BE2C (cell line): ENCODE measurements around the gene NRXN3.

ENCODE experiments used
- DNase-seq: peaks from one replicate; pipeline ENCODE4 v3.0.0-alpha.2; 2020
- H3K27me3 ChIP-seq: fragments of 250-450 bp; sonication (Bioruptor Pico); 2 replicates; pipeline ENCODE4 v1.5.1; 2020; ENCODE audit warnings: mild to moderate bottlenecking
- H3K36me3 ChIP-seq: fragments of 250-450 bp; sonication (Bioruptor Pico); 2 replicates; pipeline ENCODE4 v1.5.1; 2020; ENCODE audit warnings: mild to moderate bottlenecking
- H3K4me1 ChIP-seq: fragments of 250-450 bp; sonication (Bioruptor Pico); 2 replicates; pipeline ENCODE4 v1.5.1; 2020
- H3K4me3 ChIP-seq: 2 replicates; pipeline ENCODE4 v1.5.1; 2011; ENCODE audit warnings: low read depth, low read length
- H3K9me3 ChIP-seq: fragments of 250-450 bp; sonication (Bioruptor Pico); 2 replicates; pipeline ENCODE4 v1.5.1; 2020
- CTCF ChIP-seq: IDR thresholded peaks from 2 replicates; pipeline ENCODE4 v1.5.1; 2012; ENCODE audit warnings: mild to moderate bottlenecking, low read depth, low read length

NRXN3 gene

GRCh38 chr14:78131201-78131600 is 39.0 kb upstream of the NRXN3 start:
- H3K4me1 ChIP-seq = no peaks in the 10 kb centered on the region
- H3K9me3 ChIP-seq = no peaks in the 10 kb centered on the region
- H3K4me3 ChIP-seq = no peak overlapping the region
- TF ChIP-seq CTCF = no peak
- DNase-seq = no peak
- H3K36me3 ChIP-seq = no peaks in the 10 kb centered on the region
- H3K27me3 ChIP-seq = no peaks in the 10 kb centered on the region

DNA sequence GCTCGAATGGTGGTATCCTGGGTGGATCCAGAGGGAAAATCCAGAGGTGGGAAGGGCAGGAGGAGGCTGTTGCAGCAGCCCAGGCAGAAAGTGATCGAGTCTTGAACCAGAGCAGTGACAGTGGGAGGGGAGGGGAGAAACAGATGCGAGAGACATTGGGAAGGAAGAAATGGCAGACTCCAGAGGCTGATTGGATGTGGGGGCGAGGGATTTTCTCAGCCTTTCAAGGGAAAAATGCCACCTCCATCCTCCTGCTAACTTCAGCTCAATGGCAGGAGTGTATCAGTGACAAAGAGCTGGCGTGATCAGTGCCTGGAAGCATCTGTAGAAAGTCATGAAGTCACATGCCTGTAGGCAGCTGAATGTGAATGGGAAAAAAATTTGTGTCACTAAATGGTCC is 38.6 kb upstream of the NRXN3 start:
- no peak for TF ChIP-seq CTCF
- H3K36me3 ChIP-seq = no peaks in the 10 kb centered on the region
- no peaks in the 10 kb centered on the region for H3K4me1 ChIP-seq
- H3K27me3 ChIP-seq = no peaks in the 10 kb centered on the region
- DNase-seq = no peak
- no peak overlapping the region for H3K4me3 ChIP-seq
- no peaks in the 10 kb centered on the region for H3K9me3 ChIP-seq

DNA sequence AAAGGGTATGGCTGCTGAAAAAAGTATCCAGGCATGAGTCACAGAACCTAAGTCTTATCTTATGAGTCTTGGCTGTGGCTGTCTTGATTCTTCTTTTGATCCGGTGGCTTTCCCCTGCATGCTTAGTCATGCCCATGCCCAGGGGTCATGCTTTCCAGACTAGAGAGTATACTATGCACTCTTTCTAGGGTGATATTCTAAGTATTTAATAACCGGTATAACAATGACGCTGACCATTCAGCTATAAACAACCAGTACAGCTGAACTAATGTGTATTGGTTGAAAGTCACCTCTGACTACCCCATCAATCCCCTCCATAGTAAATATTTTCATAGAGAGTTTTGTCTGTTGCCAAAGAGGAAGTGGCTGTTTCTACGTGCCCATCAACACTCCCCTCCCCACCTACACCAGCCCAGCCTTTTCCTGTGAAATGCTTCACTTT is 34.7 kb upstream of the NRXN3 start:
- Histone ChIP-seq H3K36me3 (no peaks in the 10 kb centered on the region), H3K4me3 (no peak overlapping the region), H3K9me3 (no peaks in the 10 kb centered on the region), H3K4me1 (no peaks in the 10 kb centered on the region), H3K27me3 (no peaks in the 10 kb centered on the region)
- no peak for TF ChIP-seq CTCF
- DNase-seq = no peak

DNA sequence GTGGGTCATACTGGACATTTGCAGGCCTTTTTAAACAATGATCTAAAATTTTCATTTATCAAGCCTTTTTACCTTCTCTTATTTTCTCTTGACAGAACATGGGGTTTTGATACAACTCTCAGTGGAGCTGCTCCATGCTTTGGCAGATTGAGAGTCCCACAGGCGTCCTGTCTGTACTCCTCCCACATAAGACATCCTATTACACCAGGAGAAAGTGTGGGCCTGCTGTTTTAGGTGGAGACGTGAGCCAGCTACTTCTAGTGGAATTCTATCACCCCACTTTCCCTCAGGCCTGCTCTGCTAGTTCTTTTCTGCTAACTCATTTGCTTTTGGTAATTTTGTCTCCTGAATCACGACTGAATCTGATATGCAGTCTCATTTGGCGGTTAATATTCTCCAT is 33.5 kb upstream of the NRXN3 start:
- no peaks in the 10 kb centered on the region for H3K36me3 ChIP-seq
- no peak for TF ChIP-seq CTCF
- no peaks in the 10 kb centered on the region for H3K9me3 ChIP-seq
- no peaks in the 10 kb centered on the region for H3K4me1 ChIP-seq
- H3K27me3 ChIP-seq = no peaks in the 10 kb centered on the region
- H3K4me3 ChIP-seq = no peak overlapping the region
- DNase-seq = no peak

DNA sequence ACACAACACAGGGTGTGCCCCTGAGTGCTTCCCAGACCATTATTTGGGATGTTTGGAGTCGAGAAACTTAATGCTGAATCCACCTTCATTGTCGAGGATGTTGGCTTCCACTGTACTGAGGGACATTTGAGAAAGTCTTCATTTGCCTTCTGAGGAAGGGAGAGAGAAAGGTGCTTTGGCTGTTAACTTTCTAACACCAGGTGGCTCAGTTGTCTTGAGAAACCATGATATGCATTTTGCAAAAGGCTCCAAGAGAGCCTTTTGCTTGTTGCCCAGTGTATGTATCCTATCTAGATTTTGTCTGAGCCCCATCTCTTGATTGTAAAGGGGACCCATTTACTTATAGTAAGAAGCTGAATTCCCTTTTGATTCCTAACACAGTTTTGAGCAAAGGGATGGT is 28.6 kb upstream of the NRXN3 start:
- TF ChIP-seq CTCF = no peak
- DNase-seq = no peak
- Histone ChIP-seq H3K36me3 (no peaks in the 10 kb centered on the region), H3K9me3 (no peaks in the 10 kb centered on the region), H3K27me3 (no peaks in the 10 kb centered on the region), H3K4me3 (no peak overlapping the region), H3K4me1 (no peaks in the 10 kb centered on the region)

GRCh38 chr14:78142998-78143397 is 27.2 kb upstream of the NRXN3 start:
- TF ChIP-seq CTCF = no peak
- Histone ChIP-seq H3K36me3 (no peaks in the 10 kb centered on the region), H3K4me3 (no peak overlapping the region), H3K4me1 (no peaks in the 10 kb centered on the region), H3K9me3 (no peaks in the 10 kb centered on the region), H3K27me3 (no peaks in the 10 kb centered on the region)
- no peak for DNase-seq
